GM19025 (cell line): ENCODE results near the gene XPNPEP1.
"Not testable (repeated sequence)": the region's sequence is repeated elsewhere in the genome, so short reads cannot be mapped to it uniquely, and the experiment has no call there.

Experiments used
- ATAC-seq: cut with Tn5 transposase; IDR thresholded peaks from one replicate; pipeline ENCODE4 v1.9.1; 2021; ENCODE audit warnings: mild to moderate bottlenecking, low read depth, moderate library complexity; ENCODE audit not compliant: unreplicated experiment

Gene XPNPEP1

DNA sequence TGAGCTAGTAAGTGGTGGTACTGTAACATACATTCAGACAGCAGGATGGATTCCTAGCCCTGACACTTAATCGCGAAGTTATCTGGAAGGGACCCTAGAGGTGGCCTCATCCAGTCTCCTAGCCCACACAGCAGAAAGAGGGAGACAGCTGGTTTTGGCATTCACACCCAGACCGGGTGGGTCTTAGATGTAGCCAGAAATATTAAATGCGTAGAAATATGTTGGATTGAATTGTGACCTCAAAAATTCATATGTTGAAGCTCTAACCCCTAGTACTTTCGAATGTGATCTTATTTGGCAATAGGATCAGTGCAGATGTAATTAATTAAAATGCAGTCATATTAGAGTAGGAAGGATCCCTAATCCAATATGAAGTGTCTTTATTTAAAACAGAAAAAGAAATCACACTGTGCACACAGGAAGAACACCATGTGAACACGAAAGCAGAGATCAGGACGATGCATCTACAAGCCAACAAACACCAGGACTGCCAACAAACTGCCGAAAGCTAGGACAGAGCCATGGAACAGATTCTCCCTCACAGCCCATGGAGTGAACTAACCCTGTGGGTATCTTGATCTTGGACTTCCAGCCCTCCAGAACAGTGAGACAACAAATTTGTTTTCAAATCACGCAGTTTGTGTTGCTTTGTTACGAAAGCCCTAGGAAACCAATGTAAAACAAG, 2.9 kb upstream of the XPNPEP1 start:
- ATAC-seq, result no peak

DNA sequence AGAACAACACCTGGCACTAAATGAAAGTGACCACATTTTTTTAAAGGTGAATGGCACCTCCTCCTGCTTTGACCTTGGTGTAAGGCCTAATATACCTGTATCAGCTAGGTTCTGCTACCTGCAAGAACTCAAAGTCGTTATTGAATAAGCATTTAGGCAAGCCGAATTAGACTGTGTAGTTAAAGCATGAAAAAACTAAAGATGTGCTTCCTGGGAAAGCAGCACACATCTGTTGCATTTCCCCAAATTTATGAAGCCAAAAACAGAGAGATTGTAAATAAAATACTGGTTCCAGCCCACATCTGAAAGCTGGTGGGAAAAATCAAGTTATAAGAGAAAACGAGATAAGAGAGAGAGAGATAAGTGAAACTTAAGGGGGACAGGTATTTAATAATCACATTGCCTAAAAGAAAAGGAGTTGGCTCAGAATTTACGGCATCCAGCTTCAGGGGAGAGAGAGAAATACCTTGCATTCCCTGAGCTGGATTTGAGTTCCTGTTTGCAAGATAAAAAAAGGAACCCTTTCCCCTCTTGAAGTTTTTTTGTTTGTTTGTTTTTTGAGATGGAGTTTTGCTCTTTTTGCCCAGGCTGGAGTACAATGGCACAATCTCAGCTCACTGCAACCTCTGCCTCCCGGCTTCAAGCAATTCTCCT, 1.8 kb upstream of the XPNPEP1 start:
- ATAC-seq, result no peak

DNA sequence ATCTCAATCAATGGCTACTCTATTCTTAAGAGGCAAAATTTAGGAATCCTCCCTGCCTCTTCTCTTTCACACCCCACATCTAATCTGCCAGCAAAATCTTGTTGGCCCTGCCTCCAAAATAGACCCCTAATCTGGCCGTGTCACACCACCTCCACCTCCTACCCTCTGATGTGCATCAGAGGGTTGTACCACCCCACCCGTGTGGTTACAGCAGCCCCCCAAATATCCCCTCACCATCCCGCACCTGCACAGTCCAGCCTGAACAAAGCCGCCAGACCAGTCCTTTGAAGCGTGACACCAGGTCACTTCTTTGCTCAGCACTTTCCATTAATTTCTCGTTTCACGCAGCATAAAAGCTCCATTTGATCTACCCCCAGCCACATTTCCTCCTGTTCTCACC, 776 bp upstream of the XPNPEP1 start:
- no peak for ATAC-seq

DNA sequence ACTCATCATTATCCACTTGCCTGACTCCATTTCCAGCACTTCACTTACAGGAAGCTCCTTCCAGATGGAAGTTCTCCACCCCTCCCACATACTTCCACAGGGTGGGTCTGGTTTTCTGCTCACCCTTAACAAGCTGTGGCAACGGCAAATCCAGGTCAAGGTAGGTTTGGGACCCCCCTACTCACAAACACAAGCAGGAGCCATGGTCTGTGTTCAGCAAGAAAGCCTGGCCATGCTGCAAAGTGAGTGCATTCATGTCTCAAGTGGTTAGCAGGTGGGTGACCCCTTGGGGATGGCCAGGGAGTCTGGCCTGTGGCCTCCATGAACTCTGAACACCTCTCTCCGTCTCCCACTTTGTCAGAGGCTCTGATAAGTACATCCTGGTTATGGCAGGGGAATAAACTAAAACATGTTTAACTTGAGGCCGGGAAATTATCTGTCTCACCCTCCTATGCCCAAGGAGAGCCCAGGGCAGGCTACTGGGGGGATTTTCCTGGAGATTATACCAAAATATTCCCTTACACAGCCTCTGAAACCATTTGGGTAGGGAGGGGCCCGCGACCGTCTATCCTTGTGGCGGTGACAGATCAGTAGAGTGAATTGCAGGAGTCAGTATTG, 844 bp downstream of the XPNPEP1 start:
- no peak for ATAC-seq

DNA sequence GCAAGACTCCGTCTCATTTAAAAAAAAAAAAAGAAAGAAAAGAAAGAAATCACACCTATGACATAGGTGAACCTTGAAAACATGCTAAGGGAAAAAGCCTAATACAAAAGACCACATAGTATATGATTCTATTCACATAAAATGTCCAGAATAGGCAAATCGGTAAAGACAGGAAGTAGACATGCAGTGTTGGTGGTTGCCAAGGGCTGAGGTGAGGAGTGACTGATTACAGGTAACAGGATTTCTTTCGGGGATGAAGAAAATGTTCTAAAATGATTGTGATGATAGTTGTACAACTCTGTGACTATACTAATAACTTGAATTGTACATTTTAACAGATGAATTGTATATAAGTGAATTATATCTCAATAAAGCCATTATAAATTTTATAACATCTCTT, 3.3 kb downstream of the XPNPEP1 start:
- no peak for ATAC-seq

DNA sequence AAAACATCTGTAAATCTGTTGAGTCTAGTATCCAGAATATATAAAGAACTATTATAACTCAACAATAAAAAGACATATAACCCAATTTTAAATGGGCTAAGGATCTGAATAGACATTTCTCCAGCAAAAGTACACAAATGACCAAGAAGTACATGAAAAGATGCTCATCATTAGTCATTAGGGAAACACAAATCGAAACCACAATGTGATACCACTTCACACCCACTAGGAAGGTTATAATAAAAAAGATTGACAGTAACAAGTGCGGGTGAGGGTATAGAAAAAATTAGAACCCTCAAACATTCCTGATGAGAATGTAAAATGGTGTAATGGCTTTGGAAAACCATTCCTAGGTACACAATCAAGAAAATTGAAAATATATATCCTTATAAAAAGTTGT, 4.1 kb downstream of the XPNPEP1 start:
- no peak for ATAC-seq

DNA sequence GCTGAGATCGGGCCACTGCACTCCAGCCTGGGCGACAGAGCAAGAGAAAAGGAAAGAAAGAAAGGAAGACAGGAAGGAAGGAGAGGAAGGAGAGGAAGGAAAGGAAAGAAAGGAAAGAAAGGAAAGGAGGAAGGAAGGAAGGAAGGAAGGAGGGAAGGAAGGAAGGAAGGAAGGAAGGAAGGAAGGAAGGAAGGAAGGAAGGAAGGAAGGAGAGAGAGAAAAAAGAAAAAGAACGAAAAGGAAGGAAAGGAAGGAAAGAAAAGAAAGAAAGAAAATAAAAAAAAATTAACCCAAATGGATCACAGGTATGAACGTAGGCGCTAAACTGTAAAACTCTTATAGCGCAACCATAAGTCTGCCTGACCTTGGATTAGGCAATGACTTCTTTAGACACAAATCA, 4.6 kb downstream of the XPNPEP1 start:
- not testable (repeated sequence) for ATAC-seq

DNA sequence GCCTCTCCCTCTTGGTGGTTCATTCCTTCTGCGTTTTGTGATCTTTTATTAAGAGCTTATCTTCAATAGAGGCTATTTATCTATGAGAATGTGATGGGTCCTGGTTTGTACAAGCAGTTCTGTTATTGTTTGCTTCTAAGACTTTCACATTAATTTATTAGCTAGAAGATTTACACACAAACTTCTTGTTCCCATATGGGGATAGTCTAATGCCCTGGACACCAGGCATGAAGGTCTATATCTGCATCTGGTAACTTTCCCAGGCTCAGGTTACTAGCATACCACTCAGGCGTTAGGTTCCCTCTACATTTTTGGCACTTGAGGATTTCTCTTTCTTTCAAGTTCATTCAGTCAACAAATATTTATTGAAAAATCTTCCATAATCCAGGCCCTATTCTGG, 7.7 kb downstream of the XPNPEP1 start:
- no peak for ATAC-seq

DNA sequence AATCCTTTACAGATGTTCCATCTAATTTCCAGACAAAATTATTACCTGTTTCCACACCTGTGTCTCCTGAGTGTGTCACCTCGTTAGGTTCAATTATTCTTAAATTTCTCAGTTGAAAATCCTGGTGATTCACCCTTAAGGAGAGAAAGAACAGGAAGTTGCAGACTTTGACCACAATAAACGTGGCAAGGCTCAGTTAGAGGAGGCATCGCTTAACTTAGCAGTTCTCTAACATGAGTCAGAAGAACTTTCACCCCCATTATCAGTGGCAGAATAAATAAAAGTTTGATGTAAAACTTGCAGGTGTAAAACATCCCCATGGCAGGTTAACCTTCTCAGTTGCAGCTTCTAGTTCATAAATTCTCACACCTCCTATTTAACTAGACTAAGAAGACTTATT, 8.3 kb downstream of the XPNPEP1 start:
- no peak for ATAC-seq

DNA sequence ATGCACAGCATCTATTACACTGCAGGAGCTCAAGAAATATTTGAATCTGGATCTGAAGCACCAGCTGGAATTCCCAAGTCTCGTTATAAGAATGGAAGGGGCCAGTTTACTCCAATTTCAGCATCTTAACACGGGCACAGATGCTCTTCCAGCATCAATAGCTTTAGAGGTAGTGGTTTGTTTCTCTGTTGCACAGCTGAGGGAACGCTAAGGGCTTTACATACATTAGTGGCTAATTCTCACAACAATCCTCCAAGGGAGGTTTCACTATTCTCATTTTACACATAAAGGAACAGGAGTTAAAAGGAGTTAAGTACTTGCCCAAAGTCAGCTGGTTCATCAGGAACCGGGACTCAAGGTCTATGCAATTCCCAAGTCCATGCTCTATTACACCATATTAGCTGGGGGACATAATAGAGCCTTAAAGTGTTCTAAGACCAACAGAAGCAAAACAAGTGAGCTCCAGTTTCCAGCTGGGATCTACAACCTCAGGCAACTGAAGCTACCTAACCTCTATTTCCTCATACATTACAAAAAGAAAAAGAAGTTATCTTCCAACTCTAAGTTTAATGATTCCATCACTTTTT, 9.9 kb downstream of the XPNPEP1 start:
- ATAC-seq, result no peak

DNA sequence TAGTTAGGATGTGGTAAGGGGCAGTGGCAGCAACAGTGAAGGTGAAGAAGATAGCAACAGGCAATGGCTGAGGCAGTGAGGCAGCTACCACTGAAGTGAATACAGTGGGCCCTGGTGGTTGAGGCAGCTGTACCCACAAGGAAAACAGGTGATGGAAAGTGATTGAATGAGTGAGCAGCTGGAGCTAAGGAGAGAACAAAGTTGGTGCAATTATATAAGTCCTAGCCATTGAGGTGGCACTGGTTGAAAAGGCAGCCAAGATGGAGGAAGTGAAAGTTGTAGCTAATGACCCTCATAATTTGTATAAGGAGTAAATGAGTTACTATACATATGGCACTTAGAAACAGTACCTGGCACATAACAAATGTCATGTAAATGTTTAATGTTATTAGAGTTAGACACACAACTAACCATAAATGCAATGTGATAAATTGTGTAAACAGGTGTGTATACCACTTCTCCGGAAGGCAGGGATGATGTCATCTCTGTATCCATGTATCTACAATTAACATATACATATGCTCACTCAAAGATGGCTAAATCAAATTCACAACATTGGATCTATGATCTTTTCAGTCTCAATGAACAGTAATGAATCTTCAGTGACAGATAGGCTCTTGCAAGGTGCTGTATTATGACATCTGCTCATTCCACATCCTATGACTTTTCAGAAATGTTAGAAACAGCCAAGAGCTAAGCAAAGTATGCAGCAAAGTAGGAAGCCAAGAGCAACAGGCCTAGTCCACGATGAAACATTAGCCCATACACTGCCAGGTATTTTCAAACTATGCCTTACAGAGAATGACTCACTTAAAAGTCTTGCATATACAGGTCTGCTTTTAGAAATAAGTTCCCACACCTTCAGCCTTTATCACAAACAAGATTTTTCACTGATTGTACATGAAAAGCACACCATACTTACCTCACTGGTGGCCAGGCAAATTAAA, 10.7 kb downstream of the XPNPEP1 start:
- ATAC-seq, result peak; percentile 87

DNA sequence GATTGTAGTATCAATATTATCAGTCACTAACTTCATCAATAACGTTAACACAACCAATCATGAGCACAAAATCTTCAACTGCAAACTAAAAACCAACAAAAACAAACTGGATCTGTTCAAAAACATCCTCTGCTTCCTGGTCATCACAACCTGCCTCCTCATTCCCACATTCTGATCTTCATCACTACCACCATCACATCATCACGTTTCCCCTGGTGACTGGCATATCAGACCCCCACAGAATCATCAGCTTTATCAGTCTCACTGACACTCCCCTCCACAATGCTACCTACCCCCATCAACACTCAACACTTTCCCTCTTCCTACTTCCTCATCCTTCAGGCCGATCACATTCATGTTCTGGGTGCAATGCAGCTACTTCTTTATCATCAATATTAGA, 11.4 kb downstream of the XPNPEP1 start:
- no peak for ATAC-seq

DNA sequence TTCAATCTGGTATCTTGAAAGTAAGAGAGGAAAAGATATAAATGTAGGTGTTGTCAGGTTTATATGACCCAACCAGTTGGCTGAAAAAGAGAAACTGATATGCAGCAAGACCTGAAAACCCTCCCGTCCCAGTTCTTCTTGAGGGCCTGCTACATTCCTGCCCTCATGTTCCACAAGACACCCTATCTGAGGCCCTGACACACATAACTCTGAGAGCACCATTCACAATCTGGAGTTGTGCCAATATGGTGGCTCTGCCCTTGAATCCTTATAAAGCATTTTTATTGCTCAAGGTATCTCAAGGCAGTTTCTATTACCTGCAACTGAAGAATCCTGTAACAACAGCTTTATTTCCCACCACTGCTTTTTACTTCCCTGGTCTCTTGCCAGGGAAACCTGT, 17.0 kb downstream of the XPNPEP1 start:
- ATAC-seq, result no peak

DNA sequence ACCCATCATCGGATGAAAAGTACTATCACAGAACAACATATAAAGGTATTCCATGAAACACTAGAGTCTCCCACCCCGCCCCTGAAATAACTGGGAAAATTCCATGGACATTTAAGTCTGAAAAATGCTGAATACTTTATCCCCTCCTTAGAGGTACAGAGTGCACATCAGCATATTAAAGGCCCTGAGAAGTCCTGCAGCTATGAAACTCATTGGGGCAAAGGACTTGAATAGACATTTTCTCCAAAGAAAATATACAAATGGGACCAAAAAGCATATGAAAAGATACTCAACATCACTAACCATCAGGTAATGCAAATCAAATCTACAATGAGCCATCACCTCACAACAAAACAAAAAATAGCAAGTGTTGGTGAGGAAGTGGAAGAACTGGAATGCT, 18.9 kb downstream of the XPNPEP1 start:
- ATAC-seq, result no peak

DNA sequence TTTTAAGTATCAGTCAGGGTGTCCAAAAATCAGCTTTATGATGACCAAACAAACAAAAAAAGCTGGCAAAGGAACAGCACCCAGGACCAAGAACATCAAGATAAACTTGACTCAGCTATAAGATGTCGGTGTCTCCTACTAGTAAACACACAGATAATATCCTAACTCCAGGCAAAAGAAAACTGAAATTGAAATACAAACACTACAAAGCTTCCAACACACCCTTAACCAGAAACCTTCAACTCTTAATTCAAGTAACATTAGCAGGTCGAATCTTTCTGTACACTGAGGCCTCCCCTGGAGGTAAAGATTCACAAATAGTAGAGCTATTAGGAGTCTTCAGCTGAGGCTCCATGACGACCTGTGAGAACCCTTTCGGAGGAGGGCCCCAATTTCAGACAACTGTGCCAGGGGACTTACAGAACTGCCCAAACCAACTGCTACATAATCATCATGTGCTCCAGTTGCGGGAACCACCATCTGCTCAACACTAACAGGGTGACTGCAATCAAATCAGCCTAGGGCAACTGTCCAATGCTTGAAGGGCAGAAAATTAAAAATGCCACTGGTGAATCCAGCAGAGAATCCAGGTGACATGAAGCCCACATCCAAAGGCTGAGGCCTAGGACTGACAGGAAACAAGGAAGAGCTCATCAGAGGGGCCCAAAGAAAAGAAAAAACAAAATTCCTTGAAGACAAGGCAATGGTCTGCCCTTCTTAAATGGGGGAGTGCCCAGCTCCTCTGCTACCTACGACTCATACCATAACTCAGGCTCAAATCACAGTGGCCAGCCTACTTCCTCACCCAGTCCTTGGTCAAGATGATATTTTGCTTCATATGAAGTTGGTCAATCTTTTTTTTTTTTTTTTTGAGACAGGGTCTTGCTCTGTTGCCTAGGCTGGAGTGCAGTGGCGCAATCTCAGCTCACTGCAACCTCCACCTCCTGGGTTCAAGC, 20.0 kb downstream of the XPNPEP1 start:
- peak; percentile 62 for ATAC-seq

DNA sequence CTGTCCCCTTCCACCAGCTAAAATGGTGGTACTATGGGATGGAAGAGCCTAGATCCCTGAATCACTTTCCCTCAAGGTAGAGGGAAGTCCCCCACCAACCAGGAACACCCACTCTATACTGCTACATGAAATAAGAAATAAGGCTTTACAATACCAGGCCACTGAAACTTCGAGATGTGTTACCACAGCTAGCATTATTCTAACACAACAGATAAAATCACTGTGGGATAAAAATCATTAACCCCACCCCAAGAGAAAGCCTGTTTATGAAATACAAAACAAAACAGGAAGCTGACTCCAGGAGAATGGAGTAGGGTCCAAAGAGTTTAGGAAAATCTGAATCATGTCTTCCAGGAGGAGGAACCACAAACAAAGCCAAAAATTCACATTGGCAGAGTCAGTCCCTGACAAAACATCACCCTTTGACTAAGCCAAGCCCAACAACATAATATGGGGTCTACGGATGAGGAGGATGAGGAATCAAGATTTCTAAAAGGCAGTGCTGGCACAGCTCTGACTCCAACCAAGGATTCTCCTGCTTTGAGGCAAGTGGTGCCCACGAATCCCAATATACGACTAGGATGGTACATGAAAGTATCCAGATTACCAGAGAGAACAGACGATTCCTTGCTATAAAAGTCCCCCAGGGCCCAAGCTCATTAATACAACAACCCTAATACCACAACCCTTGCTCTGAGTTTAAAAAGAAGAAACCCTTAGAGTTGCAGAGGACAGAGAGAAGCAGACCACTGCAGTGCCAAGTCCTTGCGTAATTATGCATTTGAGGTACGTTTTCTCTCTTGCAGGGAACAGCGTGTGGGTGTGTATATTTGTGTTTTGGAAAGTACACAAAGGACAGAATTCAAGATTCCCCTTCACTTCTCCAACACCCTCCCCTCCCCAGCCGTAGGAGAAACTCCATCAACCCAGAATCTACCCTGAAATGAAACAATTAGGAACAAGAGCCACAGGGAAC, 23.7 kb downstream of the XPNPEP1 start:
- no peak for ATAC-seq

DNA sequence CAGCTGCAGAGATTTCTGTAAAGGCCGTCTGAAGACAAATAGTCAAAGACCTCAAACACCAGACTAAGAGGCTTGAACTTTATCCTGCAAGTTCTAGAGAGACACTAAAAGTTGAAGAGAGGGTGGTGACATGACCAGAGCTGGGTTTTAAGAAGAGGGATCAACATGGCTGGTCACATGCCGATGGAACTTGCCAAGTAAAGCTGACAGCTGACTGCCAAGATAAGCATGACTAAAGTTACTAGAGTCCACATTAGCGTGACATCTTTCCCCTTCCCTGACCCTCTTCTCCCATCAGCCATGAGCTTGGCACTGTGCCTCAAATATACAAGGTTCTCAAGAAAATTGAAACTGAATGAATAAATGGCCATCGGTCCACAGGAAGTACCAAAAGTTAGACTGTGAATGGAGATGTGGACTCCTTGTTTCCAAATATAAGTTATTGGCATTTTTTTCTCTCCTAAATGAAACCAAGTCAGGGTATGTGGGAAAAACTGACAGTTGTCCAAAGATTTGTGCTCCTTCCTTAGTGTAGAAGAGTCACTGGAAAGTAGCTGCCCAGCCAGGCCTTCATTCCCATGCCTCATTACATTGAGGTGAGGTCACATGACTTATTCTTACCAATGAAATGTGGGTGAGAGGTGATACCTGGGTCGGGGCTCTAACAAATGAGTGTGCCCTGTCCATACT, 24.5 kb downstream of the XPNPEP1 start:
- no peak for ATAC-seq

DNA sequence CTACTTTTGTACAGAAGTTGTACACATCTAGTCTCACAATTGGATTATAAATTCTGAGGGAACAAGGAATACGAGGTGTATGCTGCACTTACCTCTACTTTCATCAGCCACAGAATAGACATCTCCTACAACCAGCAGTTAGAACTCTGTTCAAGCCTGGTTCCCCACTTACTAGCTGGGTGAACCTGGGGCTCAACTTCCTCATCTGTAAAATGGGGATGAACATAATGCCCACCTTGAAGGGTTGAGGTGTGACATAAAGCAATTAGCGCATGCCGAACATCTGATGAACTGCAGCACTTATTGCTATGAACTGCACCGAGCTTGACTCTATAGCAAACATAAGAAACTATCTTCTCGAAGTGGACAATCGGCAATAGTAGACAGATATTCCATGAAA, 25.3 kb downstream of the XPNPEP1 start:
- ATAC-seq, result no peak
